ENCODE data around the gene PKD2L1.
"Not testable (repeated sequence)": the region's sequence is repeated elsewhere in the genome, so short reads cannot be mapped to it uniquely, and the experiment has no call there.

Gene PKD2L1

DNA sequence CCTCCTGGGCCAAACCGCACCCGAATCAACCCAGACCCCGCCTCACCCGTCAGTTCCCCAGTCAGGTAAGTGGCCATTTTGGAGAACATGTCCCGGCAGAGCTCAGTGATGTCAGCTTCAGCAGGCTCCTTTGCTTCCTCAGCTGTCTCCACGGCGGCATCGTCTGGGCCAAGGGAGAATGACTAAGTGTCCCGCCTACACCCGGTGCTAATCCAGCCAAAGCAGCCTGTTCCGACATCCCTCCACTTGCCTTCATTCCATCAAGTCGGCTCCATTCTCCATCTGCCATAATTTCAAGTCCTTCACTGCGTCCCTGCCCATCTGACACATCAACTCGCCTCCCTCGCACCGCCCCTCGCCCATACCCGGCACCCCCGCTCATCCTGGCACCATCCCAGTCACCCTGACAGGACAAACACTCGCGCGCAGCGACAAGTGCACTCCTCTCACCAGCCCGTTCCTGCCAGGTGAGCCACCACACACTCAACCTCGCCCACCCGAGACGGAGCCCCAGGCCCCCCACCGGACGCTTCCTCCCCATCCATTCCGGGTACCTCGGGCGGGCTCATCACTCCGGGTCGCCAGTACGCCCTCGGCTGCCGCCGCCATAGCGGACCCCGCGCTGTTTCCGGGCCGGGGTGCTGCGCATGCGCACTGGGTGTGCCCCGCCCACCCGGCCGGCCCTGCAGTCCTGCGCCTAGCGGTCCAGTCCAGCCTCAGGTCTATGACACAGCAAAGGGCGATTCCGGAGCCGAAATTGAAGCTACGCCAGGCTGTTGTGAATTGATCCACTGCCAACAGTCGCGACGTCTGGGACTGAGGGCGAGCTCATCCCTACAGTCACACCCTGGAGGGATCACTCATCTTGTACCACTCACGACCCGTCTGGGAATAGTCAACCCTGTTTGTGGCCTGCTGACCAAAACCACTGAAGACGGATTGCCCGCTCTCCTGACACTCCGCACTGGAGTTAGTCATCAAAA lies 43.7 kb downstream of the PKD2L1 start, which contains the start of gene BLOC1S2:
Gene BLOC1S2, minus strand, starts transcription at position 630 of the 983 bp plus-strand sequence. Its CDS starts 21 bp downstream, at position 609.
- DNase-seq = peak; percentile 38 to 61

DNA sequence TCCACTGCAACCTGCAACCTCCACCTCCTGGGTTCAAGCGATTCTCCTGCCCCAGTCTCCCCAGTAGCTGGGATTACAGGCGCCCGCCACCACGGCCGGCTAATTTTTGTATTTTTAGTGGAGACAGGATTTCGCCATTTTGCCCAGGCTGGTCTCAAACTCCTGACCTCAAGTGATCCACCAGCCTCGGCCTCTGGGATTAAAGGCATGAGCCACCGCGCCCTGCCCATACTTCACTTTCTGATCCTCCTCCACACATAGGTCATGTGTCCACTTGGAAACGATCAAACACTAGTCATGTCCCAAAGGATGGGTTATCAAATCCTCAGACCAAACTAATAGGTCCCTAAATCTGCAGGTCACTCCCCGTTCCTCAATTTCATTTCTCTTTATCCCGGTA lies 44.7 kb downstream of the PKD2L1 start:
- DNase-seq = not testable (repeated sequence)

DNA sequence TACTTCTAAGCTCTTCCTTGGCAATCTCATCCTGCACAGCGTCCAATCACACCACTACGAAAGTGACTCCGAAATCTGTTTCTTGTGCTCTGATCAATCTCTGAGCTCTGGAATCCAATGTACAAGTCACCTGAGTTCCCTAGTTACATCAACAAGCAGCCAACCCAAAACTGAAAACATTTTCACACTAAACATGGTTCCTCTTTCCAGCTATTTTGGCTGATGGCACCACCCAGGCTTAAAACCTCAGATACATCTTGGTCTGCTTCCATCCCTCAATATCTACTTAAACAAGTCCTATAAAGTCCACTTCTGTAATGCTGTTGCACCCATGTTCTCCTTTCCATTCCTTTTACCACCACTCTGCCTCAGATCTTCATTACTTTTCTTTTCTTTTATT lies 47.1 kb downstream of the PKD2L1 start:
- no peak for DNase-seq

DNA sequence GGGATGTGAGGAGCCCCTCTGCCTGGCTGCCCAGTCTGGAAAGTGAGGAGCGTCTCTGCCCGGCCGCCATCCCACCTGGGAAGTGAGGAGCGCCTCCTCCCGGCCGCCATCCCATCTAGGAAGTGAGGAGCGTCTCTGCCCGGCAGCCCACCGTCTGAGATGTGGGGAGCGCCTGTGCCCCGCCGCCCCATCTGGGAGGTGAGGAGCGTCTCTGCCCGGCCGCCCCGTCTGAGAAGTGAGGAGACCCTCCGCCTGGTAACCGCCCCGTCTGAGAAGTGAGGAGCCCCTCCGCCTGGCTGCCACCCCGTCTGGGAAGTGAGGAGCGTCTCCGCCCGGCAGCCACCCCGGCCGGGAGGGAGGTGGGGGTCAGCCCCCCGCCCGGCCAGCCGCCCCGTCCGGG lies 53.1 kb downstream of the PKD2L1 start:
- DNase-seq = not testable (repeated sequence)

DNA sequence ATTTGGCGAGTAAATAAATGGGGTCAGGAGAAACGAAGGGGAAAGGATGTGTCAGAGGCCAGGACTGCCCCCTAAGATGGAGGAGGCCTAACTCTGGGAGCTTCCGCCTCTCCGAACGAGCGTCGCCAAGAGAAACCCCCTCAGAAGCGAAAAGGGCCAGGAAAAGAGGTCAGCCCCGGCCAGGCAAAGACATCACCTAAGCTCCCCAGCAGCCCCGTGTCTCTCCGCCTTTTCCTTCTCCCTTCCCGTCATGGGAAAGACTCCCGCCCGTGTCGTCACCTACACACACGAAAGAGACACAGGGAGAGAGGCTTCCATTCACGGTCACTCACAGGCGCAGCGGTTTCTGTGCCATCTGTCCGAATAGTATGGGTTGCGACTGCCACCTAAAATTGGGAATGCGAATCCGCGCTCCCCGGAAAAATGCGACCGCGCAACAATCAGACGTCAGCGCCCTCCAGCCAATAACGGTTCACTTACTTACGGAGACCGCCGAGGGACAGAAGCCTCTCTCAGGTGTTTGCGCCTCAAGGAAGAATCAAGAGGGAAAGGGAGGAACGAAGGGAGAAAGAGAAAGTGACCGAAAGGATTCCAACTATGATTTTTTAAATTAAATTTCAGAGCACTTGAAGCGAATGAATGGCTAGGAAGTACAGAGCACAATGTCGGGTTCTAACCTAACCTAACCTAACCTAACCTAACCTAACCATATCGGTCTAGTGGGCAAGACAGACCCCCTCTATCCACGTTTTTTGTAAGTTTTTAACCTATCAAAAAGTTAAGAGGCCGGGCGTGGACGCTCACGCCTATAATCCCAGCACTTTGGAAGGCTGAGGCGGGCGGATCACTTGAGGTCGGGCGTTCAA lies 62.6 kb downstream of the PKD2L1 start, which contains the start of gene CWF19L1:
Gene CWF19L1, minus strand, starts transcription at position 400 of the 866 bp plus-strand sequence. Its CDS starts 45 bp downstream, at position 355.
- DNase-seq = peak; percentile 46 to 51

DNA sequence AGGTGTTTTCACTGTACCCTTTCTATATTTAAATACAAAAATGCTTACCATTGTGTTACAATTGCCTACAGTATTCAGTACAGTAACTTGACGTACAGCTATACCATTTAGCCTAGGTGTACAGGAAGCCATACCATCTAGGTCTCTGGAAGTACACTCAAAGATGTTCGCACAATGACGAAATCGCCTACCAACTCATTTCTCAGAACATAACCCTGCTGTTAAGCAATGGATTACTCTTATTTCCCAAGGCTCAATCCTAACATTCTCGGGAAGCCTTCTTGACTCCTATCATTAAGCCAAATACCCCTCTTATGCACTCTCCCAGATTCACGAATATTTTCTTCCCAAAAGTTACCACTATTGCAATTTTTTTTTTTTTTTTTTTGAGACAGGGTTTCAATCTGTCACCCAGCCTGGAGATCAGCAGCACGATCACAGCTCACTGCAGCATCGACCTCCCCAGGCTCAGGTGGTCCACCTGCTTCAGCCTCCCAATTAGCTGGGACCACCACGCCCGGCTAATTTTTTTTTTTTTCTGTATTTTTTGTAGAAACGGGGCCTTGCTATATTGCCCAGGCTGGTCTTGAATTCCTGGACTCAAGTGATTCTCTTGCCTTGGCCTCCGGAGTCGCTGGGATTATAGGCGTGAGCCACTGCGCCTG lies 64.1 kb downstream of the PKD2L1 start:
- DNase-seq = no peak

DNA sequence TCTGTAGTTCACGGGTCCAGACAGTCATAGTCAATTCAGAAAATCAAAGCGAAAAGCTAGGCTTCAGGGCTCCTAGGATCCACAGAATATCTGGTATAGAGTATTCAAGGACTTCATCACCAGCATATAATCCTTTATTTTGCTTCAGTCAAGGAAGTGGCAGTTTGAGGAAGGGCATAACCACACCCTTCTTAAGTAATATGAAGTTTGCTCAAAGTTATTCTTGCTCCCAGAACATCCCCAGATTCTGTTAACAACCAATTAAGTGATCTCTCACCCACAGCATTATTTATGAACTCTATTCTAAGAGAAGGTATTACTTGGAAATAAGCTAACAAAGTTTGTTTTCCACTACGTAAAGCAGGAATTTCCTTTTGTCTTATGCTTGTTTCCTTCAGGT lies 75.8 kb downstream of the PKD2L1 start:
- no peak for DNase-seq

DNA sequence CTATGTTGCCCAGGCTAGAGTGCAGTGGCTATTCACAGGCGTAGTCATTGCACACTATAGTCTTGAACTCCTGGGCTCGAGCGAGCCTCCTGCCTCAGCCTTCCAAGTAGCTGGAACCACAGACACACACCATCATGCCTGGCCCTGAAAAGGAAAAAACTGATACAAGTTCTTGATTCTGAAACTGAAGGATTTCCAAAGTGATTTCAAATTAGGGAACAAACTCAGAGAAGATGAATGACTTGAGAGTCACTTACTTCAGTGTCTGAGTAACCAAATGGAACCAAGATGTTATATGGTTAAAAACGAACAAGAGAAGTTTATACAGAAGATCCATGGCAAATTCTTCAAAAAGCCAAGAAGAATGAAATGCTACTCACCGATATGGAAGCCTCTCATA lies 77.0 kb downstream of the PKD2L1 start:
- DNase-seq = no peak

DNA sequence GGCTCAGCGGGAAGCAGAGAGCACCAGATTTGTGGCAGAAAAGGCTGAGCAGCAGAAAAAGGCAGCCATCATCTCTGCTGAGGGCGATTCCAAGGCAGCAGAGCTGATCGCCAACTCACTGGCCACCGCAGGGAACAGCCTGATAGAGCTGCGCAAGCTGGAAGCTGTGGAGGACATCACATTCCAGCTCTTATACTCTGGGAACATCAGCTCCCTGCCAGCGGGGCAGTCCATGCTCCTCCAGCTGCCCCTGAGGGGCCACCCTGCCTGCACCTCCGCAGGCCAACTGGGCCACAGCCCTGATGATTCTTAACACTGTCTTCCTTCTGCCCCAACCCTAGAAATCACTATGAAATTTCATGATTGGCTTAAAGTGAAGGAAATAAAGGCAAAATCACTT lies 81.2 kb downstream of the PKD2L1 start:
- DNase-seq = no peak

DNA sequence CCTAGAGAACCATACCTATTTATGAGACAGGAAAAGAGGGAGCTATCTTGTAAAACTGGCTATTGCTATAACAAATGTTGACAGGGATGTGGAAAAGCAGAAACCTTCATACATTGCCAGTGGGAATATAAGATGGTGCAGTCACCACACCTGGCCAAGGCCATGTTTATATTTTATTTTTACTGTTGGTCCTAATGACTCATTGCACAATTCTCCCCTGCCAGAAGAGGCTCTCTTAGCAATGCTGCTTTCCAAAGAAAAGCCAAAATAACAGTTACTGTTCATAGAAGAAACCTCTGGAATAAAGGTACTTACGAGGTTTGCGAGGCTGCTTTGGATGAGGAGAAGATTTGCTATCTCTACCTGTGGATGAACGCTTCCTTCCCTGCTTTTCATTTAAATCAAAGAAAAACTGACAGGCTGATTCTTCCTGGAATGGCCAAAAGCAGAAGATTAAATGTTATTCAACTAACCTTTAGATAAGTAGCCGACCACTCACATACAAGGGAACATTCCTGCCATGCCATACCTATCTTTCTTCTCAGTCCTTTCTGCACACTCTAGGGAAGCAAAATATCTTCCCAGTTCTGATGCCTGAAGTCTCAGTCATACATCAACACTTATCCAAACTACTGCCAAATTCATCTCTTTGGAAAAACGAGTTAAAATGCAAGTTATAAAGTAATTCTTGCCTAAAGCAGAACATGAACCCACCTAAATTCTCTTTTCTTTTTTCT lies 84.4 kb downstream of the PKD2L1 start:
- no peak for DNase-seq

DNA sequence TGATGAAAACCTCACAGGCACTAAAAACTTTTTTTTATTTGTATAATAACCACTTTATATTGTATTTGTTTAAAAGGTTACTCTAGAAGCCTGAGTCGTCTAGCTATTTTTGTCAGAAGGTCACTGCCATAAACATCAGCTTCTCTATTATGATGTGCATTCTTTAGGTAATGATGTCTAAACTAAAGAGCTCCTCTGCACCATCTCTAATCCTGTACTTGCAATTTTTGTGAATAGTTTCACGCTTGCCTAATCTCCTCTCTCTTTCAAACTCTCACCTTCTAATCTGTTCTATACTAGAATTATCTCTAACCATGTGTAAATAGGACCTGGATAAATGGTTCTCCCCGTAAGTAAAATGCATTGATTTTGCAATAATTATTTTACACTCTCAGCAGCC lies 90.2 kb downstream of the PKD2L1 start:
- DNase-seq = no peak

DNA sequence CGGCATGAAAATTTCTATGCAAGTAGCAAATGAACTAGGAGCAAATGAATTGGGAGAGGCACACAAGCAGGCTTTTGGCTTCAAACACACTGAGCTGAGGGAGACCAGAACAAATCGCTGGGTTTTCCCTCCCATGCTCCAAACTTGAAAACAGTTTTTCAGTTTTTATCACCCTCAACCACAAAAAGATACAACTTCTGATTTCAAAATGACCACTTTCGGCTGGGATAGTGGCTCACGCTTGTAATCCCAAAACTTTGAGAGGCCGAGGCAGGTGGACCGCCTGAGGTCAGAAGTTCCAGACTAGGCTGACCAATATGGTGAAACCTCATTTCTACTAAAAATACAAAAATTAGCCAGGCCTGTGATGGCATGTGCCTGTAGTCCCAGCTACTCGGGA lies 91.6 kb downstream of the PKD2L1 start:
- no peak for DNase-seq

Measured in NCI-H1930 (cell line).